Measurements from ENCODE around the gene HAVCR2.

HAVCR2 gene

DNA sequence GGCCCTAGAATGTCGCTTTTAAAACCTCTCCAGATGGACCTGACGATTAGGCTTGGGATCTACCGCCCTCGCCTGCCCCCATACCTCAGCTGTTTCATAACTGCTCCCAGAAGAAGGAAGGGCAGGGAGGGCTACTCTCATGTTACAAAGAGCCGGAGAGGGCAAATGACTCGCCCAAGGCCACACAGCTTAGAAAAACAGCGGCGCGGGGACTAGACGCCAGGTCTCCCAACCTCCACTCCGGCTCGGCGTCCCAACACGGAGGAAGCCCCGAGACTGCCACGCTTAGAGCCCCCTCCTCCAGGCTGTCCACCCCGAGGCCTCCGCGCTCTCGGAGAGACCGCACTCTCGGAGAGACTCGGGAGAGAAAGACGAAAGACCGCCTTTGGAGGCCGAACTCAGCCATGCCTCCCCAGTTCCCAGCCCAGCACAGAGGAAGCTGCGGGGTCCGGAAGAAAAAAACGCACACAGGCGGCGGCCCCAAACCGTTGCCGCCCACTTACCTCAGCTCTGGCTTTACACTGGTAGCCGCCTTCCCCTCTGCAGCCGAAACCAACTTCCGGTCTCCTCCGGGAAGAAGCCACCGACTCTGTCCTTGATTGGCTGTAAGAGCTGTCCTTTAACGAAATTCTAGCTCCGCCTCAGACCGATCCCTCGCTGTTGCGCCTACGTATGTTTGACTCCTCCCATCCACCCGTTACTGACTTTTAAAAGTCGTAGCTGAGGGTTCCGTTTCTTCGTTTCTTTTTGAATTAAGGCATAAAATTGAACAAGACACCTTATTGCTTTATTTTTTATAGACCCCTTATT is 33.7 kb upstream of the HAVCR2 start, which contains the start of gene MED7:
MED7 (minus strand) TSS at position 549 of the 810 bp plus-strand sequence. CDS start 3,434 bp downstream, outside the sequence.
- H4K20me1 ChIP-seq (ENCODE audit: insufficient read depth, low read length): no peaks in the 10 kb centered on the region
- no peaks in the 10 kb centered on the region for H3K9me2 ChIP-seq (replicated peaks; ENCODE audit: insufficient read depth, low read length)
- H3F3A ChIP-seq (ENCODE audit: insufficient read depth, low read length): no peaks in the 10 kb centered on the region; the same call in 1 of the 2 replicates
- peak within 1 kb of the TSS; percentile 88 for H2AFZ ChIP-seq (ENCODE audit: low read length)
- DNase-seq: peak; percentile 99
- H3K27me3 ChIP-seq (replicated peaks; ENCODE audit: insufficient read depth, low read length): no peaks in the 10 kb centered on the region
- H3K36me3 ChIP-seq (replicated peaks; ENCODE audit: insufficient read depth, low read length): no peaks in the 10 kb centered on the region; the same call in 1 of the 2 replicates
- H3K27ac ChIP-seq (ENCODE audit: low read length): peak within 1 kb of the TSS; percentile 59; the same call in 1 of the 2 replicates
- H3K4me2 ChIP-seq (ENCODE audit: low read depth, low read length): peak within 1 kb of the TSS; percentile 78
- no peaks in the 10 kb centered on the region for H3K9me3 ChIP-seq (replicated peaks; ENCODE audit: insufficient read depth, low read length)
- TF ChIP-seq, protein P1, sequence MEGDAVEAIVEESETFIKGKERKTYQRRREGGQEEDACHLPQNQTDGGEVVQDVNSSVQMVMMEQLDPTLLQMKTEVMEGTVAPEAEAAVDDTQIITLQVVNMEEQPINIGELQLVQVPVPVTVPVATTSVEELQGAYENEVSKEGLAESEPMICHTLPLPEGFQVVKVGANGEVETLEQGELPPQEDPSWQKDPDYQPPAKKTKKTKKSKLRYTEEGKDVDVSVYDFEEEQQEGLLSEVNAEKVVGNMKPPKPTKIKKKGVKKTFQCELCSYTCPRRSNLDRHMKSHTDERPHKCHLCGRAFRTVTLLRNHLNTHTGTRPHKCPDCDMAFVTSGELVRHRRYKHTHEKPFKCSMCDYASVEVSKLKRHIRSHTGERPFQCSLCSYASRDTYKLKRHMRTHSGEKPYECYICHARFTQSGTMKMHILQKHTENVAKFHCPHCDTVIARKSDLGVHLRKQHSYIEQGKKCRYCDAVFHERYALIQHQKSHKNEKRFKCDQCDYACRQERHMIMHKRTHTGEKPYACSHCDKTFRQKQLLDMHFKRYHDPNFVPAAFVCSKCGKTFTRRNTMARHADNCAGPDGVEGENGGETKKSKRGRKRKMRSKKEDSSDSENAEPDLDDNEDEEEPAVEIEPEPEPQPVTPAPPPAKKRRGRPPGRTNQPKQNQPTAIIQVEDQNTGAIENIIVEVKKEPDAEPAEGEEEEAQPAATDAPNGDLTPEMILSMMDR (IDR thresholded peaks at IDR 0.05; ENCODE audit: low read length): no peak
- no peak for TF ChIP-seq EZH2 (optimal IDR thresholded peaks at IDR 0.05; ENCODE audit: low read depth, low read length)
- no peak for TF ChIP-seq EZH2phosphoT487 (IDR thresholded peaks at IDR 0.05; ENCODE audit: low read length)
- H3K4me1 ChIP-seq (ENCODE audit: low read length): peaks cover 8% of the 10 kb centered on the region
- H3K9ac ChIP-seq (ENCODE audit: low read length): peak within 1 kb of the TSS; percentile 92
- peaks cover 48% of the 10 kb centered on the region for H3K79me2 ChIP-seq (ENCODE audit: low read length)
- peak within 1 kb of the TSS; percentile 88 for H3K4me3 ChIP-seq (ENCODE audit: low read length)

DNA sequence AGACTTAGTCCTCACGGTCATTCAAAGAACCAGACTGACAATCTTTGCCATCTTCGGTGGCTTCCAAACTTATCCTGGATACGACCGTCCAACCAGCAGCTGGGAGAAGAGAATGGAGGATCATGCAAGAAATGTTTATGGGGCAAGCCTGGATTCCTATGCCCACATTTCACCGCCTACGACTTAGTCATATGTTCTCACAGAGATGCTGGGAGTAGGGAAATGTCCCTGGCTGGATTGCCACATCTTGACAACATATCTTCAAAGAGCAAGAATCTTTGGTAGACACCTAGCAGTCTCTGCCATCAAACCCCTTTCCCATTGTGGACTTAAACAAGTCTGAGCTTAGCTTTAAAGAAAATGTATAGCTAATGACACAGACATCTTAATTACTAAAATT is 28.8 kb upstream of the HAVCR2 start:
- H3F3A ChIP-seq (ENCODE audit: insufficient read depth, low read length): peaks cover 4% of the 10 kb centered on the region; the same call in 1 of the 2 replicates
- no peak overlapping the region for H3K4me2 ChIP-seq (ENCODE audit: low read depth, low read length)
- no peaks in the 10 kb centered on the region for H3K9me3 ChIP-seq (replicated peaks; ENCODE audit: insufficient read depth, low read length)
- H2AFZ ChIP-seq (ENCODE audit: low read length): no peak overlapping the region
- no peak overlapping the region for H3K4me3 ChIP-seq (ENCODE audit: low read length)
- no peak overlapping the region for H3K9ac ChIP-seq (ENCODE audit: low read length)
- TF ChIP-seq EZH2 (optimal IDR thresholded peaks at IDR 0.05; ENCODE audit: low read depth, low read length) (no peak), EZH2phosphoT487 (IDR thresholded peaks at IDR 0.05; ENCODE audit: low read length) (no peak)
- TF ChIP-seq, protein P1 (IDR thresholded peaks at IDR 0.05; ENCODE audit: low read length): no peak
- no peaks in the 10 kb centered on the region for H4K20me1 ChIP-seq (ENCODE audit: insufficient read depth, low read length)
- H3K4me1 ChIP-seq (ENCODE audit: low read length): 0 out of 2 replicates have a peak, but pooled peaks cover 4% of the 10 kb centered on the region
- H3K79me2 ChIP-seq (ENCODE audit: low read length): peaks cover 59% of the 10 kb centered on the region
- H3K27ac ChIP-seq (ENCODE audit: low read length): no peak overlapping the region
- no peaks in the 10 kb centered on the region for H3K9me2 ChIP-seq (replicated peaks; ENCODE audit: insufficient read depth, low read length)
- no peaks in the 10 kb centered on the region; the same call in 1 of the 2 replicates for H3K36me3 ChIP-seq (replicated peaks; ENCODE audit: insufficient read depth, low read length)
- H3K27me3 ChIP-seq (replicated peaks; ENCODE audit: insufficient read depth, low read length): no peaks in the 10 kb centered on the region
- no peak for DNase-seq

GRCh38 chr5:157132281-157132612 is 23.4 kb upstream of the HAVCR2 start:
- TF ChIP-seq, protein P1 (IDR thresholded peaks at IDR 0.05; ENCODE audit: low read length): no peak
- TF ChIP-seq EZH2phosphoT487 (IDR thresholded peaks at IDR 0.05; ENCODE audit: low read length): no peak
- no peak for TF ChIP-seq EZH2 (optimal IDR thresholded peaks at IDR 0.05; ENCODE audit: low read depth, low read length)
- no peaks in the 10 kb centered on the region for H3K4me1 ChIP-seq (ENCODE audit: low read length)
- no peaks in the 10 kb centered on the region for H3K36me3 ChIP-seq (replicated peaks; ENCODE audit: insufficient read depth, low read length)
- H3K9me2 ChIP-seq (replicated peaks; ENCODE audit: insufficient read depth, low read length): no peaks in the 10 kb centered on the region
- no peak overlapping the region for H2AFZ ChIP-seq (ENCODE audit: low read length)
- no peak for DNase-seq
- H3K27ac ChIP-seq (ENCODE audit: low read length): no peak overlapping the region
- no peak overlapping the region for H3K4me3 ChIP-seq (ENCODE audit: low read length)
- no peaks in the 10 kb centered on the region for H3K27me3 ChIP-seq (replicated peaks; ENCODE audit: insufficient read depth, low read length)
- H3K79me2 ChIP-seq (ENCODE audit: low read length): peaks cover 8% of the 10 kb centered on the region
- H3K4me2 ChIP-seq (ENCODE audit: low read depth, low read length): no peak overlapping the region
- no peaks in the 10 kb centered on the region for H4K20me1 ChIP-seq (ENCODE audit: insufficient read depth, low read length)
- no peak overlapping the region for H3K9ac ChIP-seq (ENCODE audit: low read length)
- no peaks in the 10 kb centered on the region for H3K9me3 ChIP-seq (replicated peaks; ENCODE audit: insufficient read depth, low read length)
- peaks cover 8% of the 10 kb centered on the region for H3F3A ChIP-seq (ENCODE audit: insufficient read depth, low read length)

Data from MM.1S (cell line).